GM12892 (cell line): Measurements from ENCODE around the gene TJP2.

Experiments
- POLR2A ChIP-seq: IDR thresholded peaks from 2 replicates; pipeline ENCODE4 v1.6.1; 2011; ENCODE audit warnings: low read depth, low read length, control low read depth
- POLR2AphosphoS5 ChIP-seq: IDR thresholded peaks from 2 replicates; pipeline ENCODE4 v1.6.1; 2011; ENCODE audit warnings: low read depth, low read length, control low read depth
- TAF1 ChIP-seq: IDR thresholded peaks from 2 replicates; pipeline ENCODE4 v1.6.1; 2011; ENCODE audit warnings: low read depth, mild to moderate bottlenecking, control low read depth, low read length, borderline replicate concordance

- no peak for TF ChIP-seq POLR2AphosphoS5
- TF ChIP-seq POLR2A = no peak
- TF ChIP-seq TAF1 = no peak
Observed at GRCh38 chr9:69260161-69260560, 86.1 kb downstream of the TJP2 start.
